ENCODE results near the gene CAPN9.

DNA sequence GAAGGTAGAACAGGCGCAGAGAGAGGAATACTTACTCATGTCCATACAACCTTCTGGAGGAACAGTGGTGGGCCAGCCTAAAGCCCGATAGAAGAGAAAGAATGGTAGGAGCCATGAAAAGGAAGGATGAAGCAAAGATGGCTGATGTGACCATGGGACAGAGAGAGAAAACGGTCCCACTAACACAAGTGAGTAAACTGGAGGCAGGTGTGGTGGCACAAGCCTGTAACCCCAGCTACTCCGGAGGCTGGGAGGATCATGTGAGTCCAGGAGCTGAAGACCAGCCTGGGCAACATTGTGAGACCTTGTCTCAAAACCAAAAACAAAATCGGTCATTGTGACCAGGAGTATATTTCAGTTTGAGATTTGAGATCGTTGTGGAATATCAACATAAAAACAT, 71.7 kb downstream of the CAPN9 start:
- TF ChIP-seq, protein P1, sequence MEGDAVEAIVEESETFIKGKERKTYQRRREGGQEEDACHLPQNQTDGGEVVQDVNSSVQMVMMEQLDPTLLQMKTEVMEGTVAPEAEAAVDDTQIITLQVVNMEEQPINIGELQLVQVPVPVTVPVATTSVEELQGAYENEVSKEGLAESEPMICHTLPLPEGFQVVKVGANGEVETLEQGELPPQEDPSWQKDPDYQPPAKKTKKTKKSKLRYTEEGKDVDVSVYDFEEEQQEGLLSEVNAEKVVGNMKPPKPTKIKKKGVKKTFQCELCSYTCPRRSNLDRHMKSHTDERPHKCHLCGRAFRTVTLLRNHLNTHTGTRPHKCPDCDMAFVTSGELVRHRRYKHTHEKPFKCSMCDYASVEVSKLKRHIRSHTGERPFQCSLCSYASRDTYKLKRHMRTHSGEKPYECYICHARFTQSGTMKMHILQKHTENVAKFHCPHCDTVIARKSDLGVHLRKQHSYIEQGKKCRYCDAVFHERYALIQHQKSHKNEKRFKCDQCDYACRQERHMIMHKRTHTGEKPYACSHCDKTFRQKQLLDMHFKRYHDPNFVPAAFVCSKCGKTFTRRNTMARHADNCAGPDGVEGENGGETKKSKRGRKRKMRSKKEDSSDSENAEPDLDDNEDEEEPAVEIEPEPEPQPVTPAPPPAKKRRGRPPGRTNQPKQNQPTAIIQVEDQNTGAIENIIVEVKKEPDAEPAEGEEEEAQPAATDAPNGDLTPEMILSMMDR (IDR thresholded peaks at IDR 0.05; ENCODE audit: low read depth, low read length, missing input control) = no peak
- TF ChIP-seq, protein P2, sequence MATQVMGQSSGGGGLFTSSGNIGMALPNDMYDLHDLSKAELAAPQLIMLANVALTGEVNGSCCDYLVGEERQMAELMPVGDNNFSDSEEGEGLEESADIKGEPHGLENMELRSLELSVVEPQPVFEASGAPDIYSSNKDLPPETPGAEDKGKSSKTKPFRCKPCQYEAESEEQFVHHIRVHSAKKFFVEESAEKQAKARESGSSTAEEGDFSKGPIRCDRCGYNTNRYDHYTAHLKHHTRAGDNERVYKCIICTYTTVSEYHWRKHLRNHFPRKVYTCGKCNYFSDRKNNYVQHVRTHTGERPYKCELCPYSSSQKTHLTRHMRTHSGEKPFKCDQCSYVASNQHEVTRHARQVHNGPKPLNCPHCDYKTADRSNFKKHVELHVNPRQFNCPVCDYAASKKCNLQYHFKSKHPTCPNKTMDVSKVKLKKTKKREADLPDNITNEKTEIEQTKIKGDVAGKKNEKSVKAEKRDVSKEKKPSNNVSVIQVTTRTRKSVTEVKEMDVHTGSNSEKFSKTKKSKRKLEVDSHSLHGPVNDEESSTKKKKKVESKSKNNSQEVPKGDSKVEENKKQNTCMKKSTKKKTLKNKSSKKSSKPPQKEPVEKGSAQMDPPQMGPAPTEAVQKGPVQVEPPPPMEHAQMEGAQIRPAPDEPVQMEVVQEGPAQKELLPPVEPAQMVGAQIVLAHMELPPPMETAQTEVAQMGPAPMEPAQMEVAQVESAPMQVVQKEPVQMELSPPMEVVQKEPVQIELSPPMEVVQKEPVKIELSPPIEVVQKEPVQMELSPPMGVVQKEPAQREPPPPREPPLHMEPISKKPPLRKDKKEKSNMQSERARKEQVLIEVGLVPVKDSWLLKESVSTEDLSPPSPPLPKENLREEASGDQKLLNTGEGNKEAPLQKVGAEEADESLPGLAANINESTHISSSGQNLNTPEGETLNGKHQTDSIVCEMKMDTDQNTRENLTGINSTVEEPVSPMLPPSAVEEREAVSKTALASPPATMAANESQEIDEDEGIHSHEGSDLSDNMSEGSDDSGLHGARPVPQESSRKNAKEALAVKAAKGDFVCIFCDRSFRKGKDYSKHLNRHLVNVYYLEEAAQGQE (IDR thresholded peaks at IDR 0.05) = no peak
- TF ChIP-seq, protein P3, sequence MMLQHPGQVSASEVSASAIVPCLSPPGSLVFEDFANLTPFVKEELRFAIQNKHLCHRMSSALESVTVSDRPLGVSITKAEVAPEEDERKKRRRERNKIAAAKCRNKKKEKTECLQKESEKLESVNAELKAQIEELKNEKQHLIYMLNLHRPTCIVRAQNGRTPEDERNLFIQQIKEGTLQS (IDR thresholded peaks at IDR 0.05) = no peak
- TF ChIP-seq, protein P4, sequence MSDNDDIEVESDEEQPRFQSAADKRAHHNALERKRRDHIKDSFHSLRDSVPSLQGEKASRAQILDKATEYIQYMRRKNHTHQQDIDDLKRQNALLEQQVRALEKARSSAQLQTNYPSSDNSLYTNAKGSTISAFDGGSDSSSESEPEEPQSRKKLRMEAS (IDR thresholded peaks at IDR 0.05) = no peak
- TF ChIP-seq RAD21 (IDR thresholded peaks at IDR 0.05) = no peak

Measured in liver (tissue), 3 donors.